RPMI8226 (cell line): ENCODE results near the gene FBN2.
"Not testable (repeated sequence)": the region's sequence is repeated elsewhere in the genome, so short reads cannot be mapped to it uniquely, and the experiment has no call there.

Source experiments
- DNase-seq: peaks from one replicate; pipeline ENCODE4 v3.0.0-alpha.2; 2015

FBN2 gene

DNA sequence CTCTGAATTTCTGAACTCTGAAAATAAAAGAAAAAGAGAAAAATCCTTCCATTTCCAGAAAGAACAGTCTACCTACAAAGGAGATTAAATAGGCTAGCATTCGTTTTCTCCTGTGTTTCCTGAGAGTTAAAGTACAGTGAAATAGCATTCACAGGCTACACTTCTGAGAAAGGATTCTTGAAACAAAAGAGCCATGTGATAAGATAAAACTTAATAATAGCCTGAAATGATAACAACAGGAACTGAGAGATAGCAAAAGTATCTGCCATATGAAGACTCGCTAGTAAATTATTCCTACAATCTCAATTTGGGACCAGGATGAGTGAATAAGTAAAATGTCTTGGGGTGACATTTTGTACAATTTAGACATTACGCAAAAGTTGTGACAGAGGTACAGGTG lies 62.4 kb downstream of the FBN2 start:
- no peak for DNase-seq

DNA sequence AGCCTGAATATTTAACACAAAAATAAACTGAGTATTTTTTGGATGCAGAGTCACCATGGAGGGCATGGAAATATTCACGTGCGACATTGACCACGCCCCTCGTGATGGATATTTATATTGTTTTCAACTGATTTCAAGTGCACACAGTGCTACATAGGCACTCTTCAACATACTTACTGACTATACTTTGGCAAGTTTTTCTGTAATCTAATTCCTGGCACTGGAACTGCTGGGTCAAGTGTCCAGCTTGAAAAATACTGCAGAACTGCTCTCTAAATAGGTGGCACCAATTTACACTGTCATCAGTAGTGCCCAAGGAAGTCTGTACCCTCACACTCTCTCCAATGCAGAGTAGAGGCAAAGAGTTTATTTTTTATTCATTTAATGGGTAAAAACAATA lies 65.1 kb downstream of the FBN2 start:
- DNase-seq, result no peak

DNA sequence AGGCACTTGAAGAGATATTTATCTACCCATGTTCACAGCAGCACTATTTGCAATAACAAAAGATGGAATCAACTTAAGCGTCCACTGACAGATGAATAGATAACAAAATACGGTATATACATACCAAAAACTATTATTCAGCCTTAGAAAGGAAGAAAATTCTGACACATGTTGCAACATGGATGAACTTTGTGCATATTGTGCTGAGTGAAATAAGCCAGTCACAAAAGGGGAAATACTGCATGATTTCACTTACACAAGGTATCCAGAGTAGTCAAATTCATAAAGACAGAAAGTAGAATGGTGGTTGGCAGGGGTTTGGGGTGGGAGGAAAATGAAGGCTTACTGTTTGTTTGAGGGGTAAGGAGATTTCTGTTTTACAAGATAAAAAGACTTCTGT lies 66.0 kb downstream of the FBN2 start:
- no peak for DNase-seq

DNA sequence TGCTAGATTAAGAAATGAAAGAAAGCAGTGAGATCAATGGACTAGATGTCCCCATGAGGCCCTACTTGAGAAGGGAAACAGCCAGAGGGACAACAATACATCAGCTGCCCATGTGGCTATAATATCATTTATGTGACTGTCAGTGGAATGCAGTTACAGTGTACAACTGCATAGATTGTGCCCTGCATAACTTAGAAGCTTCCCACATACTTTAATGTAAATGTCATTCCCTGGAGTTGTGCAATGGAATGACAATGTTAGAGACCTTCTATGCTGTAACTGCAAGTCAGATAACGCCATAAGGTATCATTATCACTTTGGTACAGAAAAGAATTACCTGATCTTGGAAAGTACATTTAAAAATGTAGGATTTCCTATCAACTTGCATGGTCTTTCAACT lies 67.4 kb downstream of the FBN2 start:
- no peak for DNase-seq

DNA sequence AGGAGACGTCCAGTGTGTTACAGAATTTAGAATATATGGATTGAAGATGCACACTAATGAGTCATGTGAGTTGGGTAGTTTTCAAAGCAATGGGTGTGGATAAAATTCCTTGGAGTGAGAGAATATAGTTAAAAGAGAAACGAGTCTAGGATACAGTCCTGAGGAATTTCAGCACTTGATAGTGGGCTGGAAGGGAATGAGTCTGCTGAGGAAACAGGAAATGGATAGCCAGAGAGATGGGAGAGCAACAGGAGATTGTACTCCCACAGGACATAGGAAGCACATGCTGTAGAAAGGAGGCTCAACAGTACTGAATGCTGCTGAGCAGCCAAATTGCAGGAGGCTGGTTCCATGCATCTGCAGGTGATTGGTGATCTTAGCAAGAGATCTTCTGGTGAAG lies 68.1 kb downstream of the FBN2 start:
- no peak for DNase-seq

DNA sequence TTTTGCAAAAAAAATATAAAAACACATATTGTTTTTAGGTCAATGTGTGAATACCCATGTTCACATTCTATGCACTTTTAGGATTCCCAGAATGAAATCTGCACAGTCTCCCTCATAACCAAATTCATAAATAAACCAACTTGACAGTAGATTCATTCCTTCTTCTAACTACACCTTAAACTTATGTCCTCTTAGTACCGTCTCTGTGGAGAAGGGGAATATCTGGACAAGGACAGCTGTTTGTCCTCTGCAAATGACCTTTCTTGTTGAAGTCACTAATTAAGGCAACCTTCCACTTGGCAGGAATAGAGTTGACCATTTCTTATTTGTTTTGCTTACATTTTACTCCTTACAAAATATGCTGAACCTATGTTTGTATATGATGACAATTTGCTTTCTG lies 71.1 kb downstream of the FBN2 start:
- DNase-seq, result no peak

DNA sequence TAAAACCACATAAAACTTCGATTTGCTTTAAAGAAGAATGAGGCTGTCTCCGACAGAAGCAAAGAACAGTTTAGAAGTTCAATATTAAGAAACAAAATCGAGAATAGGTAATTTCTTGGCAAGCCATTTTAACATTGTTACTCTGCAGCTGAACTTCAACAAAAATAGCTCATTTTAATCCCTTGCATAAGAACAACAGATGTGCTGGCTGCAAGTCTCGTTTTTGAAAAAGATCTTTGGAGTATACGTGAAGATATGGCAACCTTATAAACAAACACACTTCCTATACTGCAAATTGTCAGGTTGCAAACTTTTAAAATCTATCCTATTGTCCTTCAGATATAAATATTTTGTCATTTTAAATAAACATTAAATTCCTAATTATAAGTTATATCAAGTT lies 71.5 kb downstream of the FBN2 start:
- DNase-seq, result no peak

DNA sequence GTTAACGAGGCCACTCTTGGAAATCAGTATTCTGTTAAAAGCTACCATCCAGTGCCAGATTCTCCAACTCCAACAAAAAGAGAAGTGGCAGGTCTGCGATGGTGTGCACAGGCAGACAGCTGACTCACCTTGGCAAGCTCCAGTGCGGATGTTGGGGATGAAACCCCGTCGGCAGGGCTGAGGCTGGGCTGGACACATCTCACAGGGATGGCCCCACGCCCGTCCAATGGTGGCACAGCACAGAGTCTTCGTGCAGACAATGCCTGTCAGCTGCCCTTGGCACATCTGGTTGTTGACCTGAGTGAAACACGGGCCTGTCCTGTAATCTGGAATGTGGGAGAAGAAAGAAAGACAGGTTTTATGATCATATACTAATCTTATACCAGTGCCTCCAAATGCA lies 73.4 kb downstream of the FBN2 start:
- no peak for DNase-seq

DNA sequence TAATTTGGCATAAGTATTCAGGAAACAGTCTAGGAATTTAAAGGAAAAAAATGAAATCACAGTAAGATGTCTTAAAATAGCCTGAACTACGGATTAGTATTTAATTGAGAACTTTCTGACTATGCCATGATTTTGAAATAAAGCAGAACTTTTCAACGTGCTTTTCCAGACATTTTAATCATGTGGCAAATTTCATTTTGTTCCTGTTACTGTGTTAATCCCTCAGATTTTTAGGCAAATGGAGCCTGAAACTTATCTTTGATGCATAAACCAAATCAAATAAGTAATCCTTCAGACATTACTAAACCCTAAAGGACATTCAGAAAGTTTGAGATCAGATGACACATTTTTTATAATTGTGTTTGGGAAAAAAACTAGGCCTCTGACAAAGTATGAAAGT lies 75.7 kb downstream of the FBN2 start:
- DNase-seq, result no peak

DNA sequence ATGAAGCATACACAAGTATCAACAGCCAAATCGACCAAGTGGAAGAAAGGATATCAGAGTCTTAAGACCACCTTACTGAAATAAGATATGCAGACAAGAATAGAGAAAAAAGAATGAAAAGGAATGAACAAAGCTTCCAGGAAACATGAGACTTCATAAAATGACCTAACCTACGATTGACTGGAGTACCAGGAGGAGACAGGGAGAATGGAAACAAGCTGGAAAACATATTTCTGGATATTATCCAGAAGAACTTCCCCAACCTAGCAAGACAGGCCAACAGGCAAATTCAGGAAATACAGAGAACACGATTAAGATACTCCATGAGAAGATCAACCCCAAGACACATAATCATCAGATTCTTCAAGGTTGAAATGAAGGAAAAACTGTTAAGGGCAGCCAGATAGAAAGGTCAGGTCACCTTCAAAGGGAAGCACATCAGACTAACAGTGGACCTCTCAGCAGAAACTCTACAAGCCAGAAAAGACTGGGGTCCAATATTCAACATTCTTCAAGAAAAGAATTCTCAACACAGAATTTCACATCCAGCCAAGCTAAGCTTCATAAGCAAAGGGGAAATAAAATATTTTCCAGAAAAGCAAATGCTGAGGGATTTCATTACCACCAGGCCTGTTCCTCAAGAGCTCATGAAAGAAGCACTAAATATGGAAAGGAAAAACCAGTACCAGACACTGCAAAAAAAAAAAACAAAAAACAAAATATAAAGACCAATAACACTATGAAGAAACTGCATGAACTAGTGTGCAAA lies 80.7 kb downstream of the FBN2 start:
- not testable (repeated sequence) for DNase-seq

DNA sequence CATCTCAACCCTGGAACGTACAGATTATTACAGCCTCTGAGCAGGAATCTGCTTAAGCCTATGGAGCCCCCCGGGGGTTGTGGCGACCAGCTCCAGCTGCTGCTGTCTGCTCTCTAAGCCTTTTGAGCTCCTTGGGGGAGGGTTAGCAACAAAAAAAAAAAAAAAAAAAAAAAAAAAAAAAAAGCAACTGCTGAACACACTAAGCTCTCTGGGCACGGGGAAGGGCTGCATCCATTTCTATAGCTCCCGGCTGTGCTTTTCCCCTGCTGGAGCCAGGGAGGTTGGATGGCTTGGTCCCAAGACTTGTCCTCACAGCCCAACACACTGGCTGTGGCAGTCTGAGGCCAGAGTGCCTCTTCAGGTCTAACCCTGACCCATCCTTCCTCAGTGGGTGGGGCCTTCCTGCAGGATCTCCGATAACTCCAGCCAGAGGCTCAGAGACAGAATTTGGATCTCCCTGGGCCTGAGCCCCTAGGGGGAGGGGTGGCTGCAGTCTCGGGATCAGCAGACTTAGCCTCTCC lies 82.1 kb downstream of the FBN2 start:
- no peak for DNase-seq

DNA sequence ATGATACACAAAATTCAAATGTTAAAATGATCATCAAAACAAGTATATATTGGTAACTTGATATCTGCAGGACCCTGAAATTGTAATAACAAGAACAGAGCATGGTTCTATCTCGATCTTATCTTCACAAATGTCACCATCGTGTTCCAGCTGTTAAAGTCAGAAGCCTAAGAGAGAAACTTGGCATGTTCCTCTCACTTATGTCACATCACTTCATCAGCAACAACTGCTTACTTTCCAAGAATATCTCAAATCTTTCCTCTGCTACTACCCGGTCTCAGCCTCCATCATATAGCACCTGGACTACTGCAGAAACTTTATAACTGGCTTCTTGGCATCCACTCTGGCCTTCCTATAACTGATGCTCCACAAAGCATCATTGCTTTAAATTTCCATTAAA lies 84.9 kb downstream of the FBN2 start:
- no peak for DNase-seq

DNA sequence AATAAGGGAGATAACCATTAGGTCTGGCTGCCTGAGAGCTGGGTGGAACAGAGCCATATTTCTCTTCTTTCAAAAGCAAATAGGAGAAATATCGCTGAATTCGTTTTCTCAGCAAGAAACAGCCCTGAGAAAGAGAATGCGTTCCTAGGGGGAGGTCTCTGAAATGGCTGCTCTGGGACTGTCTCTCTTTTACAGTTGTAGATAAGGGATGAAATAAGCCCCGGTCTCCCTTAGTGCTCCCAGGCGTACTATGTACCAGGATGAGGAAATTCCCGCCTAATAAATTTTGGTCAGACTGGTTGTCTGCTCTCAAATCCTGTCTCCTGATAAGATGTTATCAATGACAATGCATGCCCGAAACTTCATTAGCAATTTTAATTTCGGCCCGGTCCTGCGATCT lies 90.8 kb downstream of the FBN2 start:
- DNase-seq, result not testable (repeated sequence)

DNA sequence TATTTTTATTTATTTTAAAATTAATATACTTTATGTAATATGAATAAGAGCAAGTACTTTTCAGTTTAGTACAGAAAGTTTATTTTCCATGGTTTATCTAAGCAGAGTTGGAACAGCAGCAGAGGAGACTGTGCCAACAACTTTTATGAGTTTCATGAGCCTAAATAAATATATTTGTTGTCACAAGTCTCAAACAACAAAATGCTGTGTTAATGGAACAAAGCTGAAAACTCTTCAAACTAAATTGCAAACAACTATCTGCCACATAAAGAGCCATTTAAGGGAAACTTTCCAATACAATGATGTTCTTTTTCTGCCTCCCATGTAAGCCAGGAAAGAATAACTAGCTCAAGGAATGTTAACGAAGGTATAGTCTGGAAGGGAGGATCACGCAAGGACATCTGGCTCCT lies 96.1 kb downstream of the FBN2 start:
- no peak for DNase-seq

DNA sequence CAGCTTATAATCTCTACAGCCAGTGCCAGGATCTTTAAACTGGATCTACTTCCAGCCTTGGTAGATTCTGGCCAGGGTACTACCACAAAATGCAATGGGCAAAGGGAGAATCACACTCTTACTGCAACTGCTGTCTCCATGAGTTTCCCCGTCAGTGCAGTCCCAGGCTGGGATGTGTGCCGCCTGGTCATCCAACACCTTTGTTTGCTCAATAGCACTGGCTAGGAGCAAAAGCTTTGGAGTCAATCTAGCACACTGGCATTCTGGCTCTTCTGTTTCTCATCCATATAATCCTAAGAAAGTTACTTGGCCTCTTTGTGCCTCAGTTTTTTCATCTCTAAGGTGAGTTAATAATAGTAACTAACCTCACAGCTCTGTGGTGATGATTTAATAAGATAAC lies 96.9 kb downstream of the FBN2 start:
- DNase-seq, result no peak

DNA sequence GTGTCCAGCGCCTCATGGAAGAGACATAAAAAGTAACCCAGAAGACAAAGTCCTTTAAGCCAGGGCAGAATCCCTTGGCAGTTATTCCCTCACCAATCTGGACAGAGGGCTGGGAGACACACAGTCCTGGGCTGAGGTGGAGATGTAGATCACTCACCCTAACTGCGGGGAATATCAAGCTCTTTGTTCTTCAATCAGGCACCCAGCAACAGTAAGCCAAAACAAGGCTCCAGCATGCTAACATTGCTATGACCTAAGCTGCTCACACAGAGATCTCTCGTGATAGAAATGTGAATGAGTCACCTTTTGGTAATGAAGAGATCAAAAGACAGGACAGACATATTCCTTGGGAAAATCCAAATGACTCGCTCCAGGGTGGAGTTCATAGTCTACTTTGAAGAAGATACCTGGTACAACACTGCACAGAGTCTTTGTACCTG lies 101.3 kb downstream of the FBN2 start:
- DNase-seq, result no peak

DNA sequence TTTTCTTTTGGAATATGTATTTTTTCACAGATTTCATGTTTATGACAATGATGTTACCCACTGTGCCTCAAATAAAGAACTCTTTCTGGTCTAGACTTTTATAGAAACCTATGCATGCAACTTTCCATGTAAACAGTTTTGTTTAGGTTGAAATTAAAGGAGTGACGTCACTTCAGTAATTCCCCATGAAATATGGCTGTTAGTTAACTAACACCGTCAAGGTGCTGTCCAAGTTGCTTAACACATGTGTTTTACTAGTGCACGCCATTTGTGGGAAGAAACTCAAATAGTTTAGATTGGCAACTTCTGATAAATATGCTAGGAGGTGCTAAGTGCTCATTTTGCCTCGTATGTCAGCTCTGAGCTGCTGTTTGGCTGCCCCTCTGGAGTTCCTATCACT lies 102.2 kb downstream of the FBN2 start:
- no peak for DNase-seq

DNA sequence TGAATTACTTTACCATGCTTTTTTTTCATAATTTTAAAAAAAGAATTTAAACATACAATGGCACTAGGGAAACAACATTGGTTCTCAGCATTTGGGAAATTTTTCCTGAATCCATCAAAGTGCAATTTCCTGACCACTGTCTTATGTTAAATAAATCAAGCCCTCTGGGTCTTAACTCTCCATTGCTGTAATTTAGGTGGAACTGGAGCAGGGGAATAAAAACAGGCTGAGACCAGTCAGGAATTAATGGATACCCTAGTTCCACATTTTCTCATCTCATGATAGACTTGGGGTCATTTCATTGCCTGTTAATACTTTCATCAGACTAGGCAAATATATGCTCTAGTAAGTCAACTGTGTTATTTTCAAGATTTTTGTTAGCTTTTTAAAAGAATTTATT lies 103.1 kb downstream of the FBN2 start:
- no peak for DNase-seq

DNA sequence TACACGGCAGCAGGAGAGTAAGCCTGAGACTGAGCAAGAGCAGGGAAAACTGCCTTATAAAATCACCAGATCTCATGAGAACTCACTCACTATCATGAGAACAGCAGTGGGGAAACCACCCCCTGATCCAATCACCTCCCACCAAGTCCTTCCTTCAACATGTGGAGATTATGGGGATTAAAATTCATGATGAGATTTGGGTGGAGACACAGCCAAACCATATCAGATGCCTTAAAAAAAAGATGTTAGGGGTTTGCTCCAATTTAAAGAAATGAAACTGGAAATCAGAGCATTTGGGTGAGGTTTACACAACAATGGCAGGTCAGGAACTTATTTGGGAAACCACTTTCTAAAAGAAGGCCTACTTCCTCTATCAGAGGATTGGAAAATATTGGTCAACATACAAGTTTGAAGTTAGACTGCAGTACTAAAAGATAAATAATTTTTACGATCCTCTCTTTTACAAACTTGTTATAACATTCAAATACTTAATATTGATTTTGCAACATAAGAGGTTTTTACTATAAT lies 105.1 kb downstream of the FBN2 start:
- DNase-seq, result no peak

DNA sequence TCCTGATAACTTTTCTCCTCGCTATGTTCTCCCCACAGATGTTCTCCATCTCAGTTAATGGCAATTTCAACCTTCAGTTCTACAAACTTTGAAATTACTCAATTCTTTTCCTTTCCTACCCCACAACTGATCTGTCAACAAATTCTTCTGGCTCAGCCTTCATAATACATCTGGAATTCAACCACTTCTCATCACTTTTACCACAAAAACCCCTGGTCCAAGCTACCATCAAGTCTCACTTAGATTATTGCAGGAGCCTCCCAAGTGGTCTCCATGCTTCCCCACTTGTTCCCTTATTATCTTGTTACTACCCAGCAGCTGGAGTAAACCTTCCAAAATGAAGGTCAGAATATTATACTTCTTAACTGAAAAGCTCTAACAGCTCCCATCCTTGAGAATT lies 110.1 kb downstream of the FBN2 start:
- DNase-seq, result no peak

DNA sequence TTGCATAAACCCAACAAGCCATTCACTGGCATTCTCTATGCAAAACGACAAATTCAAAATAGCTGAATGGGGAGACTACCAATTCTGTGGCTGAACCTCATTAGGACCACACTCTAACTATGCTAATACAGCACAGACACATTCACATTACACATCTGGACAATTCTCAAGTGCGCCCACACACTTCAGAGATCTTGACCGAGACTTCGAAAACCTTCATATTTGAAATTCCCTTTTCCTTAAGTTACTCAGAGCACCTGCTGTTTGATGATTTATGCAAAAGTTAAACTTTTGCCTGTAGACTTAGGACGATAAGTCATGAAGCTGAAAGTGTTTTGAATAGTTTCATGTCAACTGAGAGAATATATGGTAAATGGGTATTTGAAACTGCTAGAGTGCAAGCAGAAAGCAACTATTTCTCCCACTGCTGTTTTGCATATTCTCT lies 111.9 kb downstream of the FBN2 start:
- DNase-seq, result no peak

DNA sequence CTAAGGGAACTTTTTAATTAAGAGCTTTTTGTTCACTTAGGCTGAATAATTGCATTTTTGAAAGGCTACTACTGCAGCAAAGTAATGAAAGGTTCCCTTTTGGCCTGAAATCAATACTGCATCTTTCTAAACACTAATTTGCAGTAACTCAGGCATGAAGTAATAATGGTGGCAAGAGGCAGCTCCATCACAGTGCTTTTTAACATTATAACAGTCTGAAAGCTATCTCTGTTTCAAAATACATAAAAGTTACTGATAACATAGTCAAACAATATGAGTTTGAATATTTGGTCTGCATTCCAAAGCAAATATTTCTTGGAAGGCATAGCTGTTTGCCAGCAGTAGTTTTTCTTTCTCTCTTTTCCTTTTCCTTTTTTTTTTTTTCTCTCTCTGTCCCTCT lies 113.4 kb downstream of the FBN2 start:
- no peak for DNase-seq

DNA sequence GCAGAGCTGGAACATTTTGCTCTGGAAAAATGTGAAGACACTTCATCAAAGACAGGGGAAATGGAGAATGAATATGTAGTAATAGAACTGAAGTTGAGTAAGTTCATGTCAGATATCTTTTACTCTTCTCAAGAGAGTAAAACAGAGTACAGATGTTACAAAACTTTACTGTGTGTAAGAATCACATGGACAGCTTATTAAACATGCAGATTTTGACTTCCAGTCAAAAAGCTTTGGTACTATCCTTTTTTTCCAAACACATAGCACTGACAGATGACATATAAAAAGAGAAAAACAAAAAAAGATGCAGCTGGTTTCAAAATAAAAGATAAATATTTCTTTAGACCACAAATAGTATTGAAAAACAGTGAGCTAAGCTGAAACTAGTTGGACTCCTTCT lies 115.4 kb downstream of the FBN2 start:
- no peak for DNase-seq

DNA sequence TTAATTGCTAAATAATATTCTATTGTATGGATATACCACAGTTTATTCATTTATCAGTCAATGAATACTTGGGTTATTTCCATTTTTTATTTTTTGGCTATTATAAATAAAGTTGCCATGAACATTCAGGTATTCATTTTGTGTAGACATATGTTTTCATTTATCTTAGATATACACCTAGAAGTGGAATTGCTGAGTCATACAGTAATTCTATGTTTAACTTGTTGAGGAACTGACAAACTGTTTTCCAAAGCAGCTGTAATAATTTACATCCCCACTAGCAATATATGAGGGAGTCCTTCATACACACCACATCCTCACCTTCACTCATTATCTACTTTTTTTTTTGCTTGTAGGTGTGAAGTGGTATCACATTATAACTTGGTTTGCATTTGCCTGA lies 123.6 kb downstream of the FBN2 start:
- no peak for DNase-seq

DNA sequence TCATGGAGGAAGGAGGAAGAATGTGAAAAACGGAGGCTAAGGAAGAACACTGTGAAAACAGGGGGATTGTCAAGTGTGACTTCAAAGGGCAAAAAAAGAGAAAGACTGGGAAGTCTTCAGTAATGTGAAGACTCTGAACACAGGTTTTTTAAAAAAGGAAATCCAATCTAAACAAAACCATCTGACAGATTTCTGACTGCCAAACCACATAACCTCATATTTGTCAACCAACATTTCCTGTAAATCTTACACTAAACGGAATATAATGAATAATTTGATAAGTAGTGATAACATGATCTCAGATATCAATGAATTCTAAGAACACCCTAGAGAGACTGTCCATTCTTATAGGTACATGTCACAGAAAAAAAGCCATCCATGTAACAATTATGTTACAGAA lies 124.7 kb downstream of the FBN2 start:
- no peak for DNase-seq
